HAP-1 (cell line): ENCODE results near the gene DHX32.

ENCODE experiments used
- DNase-seq, 2 experiments: peaks; one replicate each; pipeline ENCODE4 v3.0.0-alpha.2; 2016 to 2020; ENCODE audit warnings: low spot score in 2 of 2
- H3K27me3 ChIP-seq: fragments of 250-450 bp; sonication (Bioruptor Pico); 2 replicates; pipeline ENCODE4 v1.5.1; 2020; ENCODE audit warnings: low read depth, mild to moderate bottlenecking, moderate library complexity
- H3K36me3 ChIP-seq: fragments of 250-450 bp; sonication (Bioruptor Pico); replicated peaks from 2 replicates; pipeline ENCODE4 v1.5.1; 2020; ENCODE audit warnings: mild to moderate bottlenecking
- H3K4me1 ChIP-seq: fragments of 250-450 bp; sonication (Bioruptor Pico); 2 replicates; pipeline ENCODE4 v1.5.1; 2020; ENCODE audit warnings: mild to moderate bottlenecking
- H3K4me3 ChIP-seq: fragments of 250-450 bp; sonication (Bioruptor Pico); 2 replicates; pipeline ENCODE4 v1.5.1; 2020; ENCODE audit warnings: mild to moderate bottlenecking, moderate library complexity
- H3K9me3 ChIP-seq: fragments of 250-450 bp; sonication (Bioruptor Pico); 2 replicates; pipeline ENCODE4 v1.5.1; 2020; ENCODE audit warnings: mild to moderate bottlenecking, moderate library complexity
- in situ Hi-C: fragments of 300-500 bp; cut with MboI; formaldehyde crosslinking; loops from 3 replicates; pipeline ENCODE4 v1.14.3; 2020; ENCODE audit warnings: low sequenced_read_pairs, inconsistent platforms, mixed read lengths

Gene DHX32

GRCh38 chr10:125848857-125849256 lies 32.2 kb downstream of the DHX32 start:
- Histone ChIP-seq H3K9me3 (no peaks in the 10 kb centered on the region), H3K4me3 (no peak overlapping the region), H3K27me3 (no peaks in the 10 kb centered on the region), H3K4me1 (no peaks in the 10 kb centered on the region), H3K36me3 (peaks cover 7% of the 10 kb centered on the region)
- no peak for DNase-seq
- in situ Hi-C loops: no loop called here

GRCh38 chr10:125848371-125848770 lies 32.7 kb downstream of the DHX32 start:
- Histone ChIP-seq H3K4me1 (no peaks in the 10 kb centered on the region), H3K27me3 (no peaks in the 10 kb centered on the region), H3K36me3 (peaks cover 7% of the 10 kb centered on the region), H3K9me3 (no peaks in the 10 kb centered on the region), H3K4me3 (no peak overlapping the region)
- in situ Hi-C loops: no loop called here
- no peak for DNase-seq

DNA sequence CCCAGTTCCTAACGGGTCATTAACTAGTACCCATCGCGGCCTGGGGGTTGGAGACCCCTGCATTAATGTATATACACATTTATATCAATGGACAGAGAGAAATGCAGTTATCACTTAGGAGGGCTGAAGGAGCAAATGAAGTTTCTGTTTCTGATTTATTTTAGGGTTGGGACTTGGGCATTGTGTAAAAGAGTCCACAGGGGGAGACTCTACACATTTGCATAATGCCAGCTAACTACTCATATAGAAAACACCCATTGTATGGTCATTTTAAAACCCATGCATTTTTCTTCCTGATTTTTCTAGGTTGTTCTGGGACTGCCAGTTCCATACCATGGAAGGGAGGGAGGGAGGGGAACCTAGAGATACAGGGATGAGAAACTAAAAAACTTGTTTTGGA lies 34.2 kb downstream of the DHX32 start:
- Histone ChIP-seq H3K4me3 (no peak overlapping the region), H3K27me3 (no peaks in the 10 kb centered on the region), H3K36me3 (peaks cover 13% of the 10 kb centered on the region), H3K4me1 (no peaks in the 10 kb centered on the region), H3K9me3 (no peaks in the 10 kb centered on the region)
- no peak for DNase-seq
- in situ Hi-C loops: no loop called here

DNA sequence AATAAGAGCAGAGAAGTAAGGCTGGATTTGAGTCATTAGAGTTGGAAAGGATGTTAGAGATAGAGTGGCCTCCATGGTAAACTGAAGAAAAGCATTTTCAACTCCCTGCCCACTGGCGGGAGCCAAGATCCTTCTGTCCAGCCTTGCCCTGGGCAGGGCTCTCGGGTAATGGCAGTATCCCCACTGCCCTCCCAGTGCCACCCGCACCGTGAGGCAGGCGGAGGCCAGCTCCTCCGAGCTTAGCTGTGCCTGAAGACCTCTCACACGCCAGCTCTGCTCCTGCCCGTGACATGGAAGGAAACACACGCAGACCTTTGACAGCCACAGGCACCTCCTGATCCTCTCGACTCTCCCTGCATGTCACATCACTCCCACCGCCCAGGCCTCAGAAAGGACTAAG lies 35.5 kb downstream of the DHX32 start:
- Histone ChIP-seq H3K36me3 (peaks cover 23% of the 10 kb centered on the region), H3K27me3 (no peaks in the 10 kb centered on the region), H3K9me3 (no peaks in the 10 kb centered on the region), H3K4me3 (no peak overlapping the region), H3K4me1 (no peaks in the 10 kb centered on the region)
- in situ Hi-C loops: no loop called here
- DNase-seq: no peak

- in situ Hi-C loops: no loop called here
Measured at GRCh38 chr10:125844751-125845221, 36.3 kb downstream of the DHX32 start.

DNA sequence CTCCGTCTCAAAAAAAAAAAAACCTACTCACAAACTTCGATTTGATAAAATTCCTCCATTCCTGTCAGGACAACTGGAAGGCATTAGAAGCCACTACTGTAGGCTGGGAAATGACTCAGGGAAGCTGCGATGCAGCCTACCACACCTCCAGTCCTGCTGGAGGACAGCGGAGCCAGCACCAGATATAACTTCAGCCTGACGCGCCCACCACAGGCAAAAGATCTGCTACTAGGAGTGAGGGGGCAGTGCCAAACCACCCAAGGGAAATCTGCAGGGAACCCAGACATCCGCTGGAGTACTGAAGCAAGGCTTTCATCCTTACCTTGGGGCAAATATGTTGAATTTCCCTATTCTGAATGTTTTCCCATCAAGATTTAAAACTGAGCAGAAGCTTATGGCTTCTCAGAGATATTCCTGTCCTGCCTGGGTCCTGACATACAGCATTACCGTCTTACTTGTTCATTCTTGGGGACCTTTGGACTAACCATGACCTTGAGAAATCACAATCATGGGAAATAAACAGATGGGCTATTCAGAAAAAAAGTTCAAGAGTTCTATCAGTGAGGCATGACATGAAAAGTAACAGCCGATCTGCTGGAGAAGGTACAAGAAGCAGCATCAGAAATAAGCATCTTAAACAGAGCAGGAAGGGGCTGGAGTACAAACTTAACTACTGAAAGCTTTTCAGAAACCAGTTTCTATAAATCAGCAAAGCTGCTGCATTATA lies 37.3 kb downstream of the DHX32 start:
- DNase-seq: no peak
- Histone ChIP-seq H3K27me3 (no peaks in the 10 kb centered on the region), H3K9me3 (no peaks in the 10 kb centered on the region), H3K36me3 (peaks cover 40% of the 10 kb centered on the region), H3K4me3 (no peak overlapping the region), H3K4me1 (no peaks in the 10 kb centered on the region)
- in situ Hi-C loops: no loop called here

More at GRCh38 chr10:125844751-125845221, 36.3 kb downstream of the DHX32 start:
- DNase-seq: no peak
- Histone ChIP-seq H3K27me3 (no peaks in the 10 kb centered on the region), H3K9me3 (no peaks in the 10 kb centered on the region), H3K36me3 (peaks cover 31% of the 10 kb centered on the region), H3K4me3 (no peak overlapping the region), H3K4me1 (no peaks in the 10 kb centered on the region)

- in situ Hi-C loops: no loop called here
Measured at GRCh38 chr10:125840955-125841354, 40.1 kb downstream of the DHX32 start.

DNA sequence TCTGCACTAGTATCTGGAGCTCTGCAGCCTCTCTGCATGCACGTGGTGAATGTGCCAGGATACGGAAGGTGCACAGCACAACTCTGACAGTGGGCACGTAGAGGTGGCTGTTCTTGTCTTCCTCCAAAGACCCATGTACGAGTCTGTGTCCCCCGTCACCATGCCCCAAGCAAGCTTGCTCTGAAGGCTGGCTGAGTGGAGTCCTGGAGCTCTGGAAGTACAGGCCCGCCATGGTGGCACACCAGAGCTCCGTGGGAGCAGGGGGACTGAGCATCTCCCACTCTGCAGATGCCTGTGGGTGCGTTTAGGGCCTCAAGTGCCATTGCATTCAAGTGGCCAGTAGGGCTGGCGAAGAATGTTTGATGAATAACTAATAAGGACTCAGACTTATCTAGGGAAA lies 40.7 kb downstream of the DHX32 start:
- Histone ChIP-seq H3K4me3 (no peak overlapping the region), H3K27me3 (no peaks in the 10 kb centered on the region), H3K9me3 (no peaks in the 10 kb centered on the region), H3K36me3 (peaks cover 65% of the 10 kb centered on the region), H3K4me1 (no peaks in the 10 kb centered on the region)
- in situ Hi-C loops: no loop called here
- DNase-seq: no peak

More at GRCh38 chr10:125840955-125841354, 40.1 kb downstream of the DHX32 start:
- DNase-seq: no peak
- H3K36me3 ChIP-seq: peaks cover 59% of the 10 kb centered on the region
- H3K27me3 ChIP-seq: no peaks in the 10 kb centered on the region
- H3K4me1 ChIP-seq: no peaks in the 10 kb centered on the region
- H3K4me3 ChIP-seq: no peak overlapping the region
- no peaks in the 10 kb centered on the region for H3K9me3 ChIP-seq

DNA sequence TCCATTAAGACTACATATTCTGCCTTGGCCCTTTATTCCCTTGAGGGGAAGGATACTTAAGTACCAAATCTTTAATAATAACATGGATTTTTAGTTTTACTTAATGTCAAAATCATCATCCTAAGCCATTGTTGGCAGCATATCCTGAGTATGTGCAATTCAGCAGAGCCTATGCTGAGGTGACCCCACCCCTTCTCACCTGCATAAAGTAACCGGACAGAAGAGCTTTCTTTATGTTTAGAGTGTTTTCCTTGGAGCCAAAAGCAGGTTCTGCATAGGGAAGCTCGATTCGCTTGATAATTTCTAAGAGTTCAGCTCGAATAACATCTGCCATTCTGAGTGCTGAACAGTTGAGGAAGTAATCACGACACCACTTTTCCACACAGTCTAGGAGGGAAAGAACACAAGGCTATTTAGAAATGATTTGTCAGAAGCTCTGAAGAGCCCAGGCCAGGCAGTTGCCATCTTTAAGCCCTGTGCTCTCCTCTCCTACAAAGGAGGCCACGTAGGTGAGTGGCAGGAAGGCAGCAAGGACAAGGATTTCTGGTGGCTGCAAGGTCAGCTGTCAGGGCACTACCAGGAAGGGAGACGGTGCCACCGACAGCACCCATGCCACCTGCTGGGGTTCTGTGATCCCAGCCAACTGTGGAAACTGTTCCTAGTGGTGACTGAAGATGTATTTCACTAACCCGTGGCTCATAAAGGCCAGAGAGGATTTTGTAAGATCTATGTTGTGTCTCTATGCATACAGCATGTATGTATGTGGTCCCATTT lies 42.1 kb downstream of the DHX32 start:
- no peak for DNase-seq
- peaks cover 71% of the 10 kb centered on the region for H3K36me3 ChIP-seq

DNA sequence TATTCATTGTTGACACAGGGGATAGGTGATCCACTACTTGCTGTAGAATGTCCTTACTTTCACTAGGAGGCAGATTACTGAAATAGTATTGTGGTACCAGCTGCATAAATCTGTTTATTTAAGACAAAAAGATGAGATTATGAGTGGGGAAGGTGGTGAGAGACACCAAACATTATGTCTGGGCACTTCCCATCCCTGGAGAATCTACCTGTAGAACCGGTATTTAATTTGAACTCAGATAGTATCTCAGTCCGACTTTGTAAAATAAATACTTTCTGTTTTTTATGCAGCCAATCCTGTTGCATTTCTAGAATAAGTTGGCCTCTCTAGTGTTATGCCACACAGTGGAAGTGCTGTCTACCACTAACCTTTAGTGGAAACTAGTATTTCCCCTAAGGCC lies 44.3 kb downstream of the DHX32 start:
- H3K9me3 ChIP-seq: no peaks in the 10 kb centered on the region
- in situ Hi-C loops: no loop called here
- H3K27me3 ChIP-seq: no peaks in the 10 kb centered on the region
- no peak for DNase-seq
- H3K4me1 ChIP-seq: no peaks in the 10 kb centered on the region
- H3K36me3 ChIP-seq: peaks cover 77% of the 10 kb centered on the region
- H3K4me3 ChIP-seq: no peak overlapping the region

More for the DNA sequence above, 42.1 kb downstream of the DHX32 start:
- no peak overlapping the region for H3K4me3 ChIP-seq
- no peaks in the 10 kb centered on the region for H3K4me1 ChIP-seq
- H3K9me3 ChIP-seq: no peaks in the 10 kb centered on the region
- in situ Hi-C loops: no loop called here
- H3K27me3 ChIP-seq: no peaks in the 10 kb centered on the region

GRCh38 chr10:125828311-125828710 lies 52.8 kb downstream of the DHX32 start:
- Histone ChIP-seq H3K4me1 (peaks cover 18% of the 10 kb centered on the region), H3K9me3 (no peaks in the 10 kb centered on the region), H3K4me3 (no peak overlapping the region), H3K36me3 (peaks cover 69% of the 10 kb centered on the region), H3K27me3 (no peaks in the 10 kb centered on the region)
- DNase-seq: no peak
- in situ Hi-C loops: no loop called here

DNA sequence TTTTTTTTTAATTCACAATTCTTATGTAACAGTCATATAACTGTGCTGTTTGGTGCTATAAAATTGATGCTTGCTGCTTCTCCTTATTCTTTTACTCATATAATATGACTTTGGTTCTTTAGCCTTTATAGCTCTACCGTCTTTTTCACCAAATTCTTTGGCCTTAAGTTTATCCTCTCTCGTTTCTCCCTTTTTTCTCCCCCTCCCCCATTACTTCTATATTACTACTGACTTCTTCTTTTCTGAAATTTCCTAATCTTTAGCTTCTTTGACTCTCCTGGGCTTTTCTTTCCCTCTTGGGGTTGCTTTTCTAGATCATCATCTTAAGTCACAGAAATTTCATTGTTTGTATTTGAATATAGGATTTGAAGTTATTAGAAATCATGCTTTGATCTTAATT lies 54.0 kb downstream of the DHX32 start:
- no peaks in the 10 kb centered on the region for H3K9me3 ChIP-seq
- peaks cover 18% of the 10 kb centered on the region for H3K4me1 ChIP-seq
- no peak overlapping the region for H3K4me3 ChIP-seq
- in situ Hi-C loops: no loop called here
- H3K27me3 ChIP-seq: no peaks in the 10 kb centered on the region
- no peak for DNase-seq
- H3K36me3 ChIP-seq: peaks cover 64% of the 10 kb centered on the region

- Histone ChIP-seq H3K4me3 (peak overlapping the region; percentile 76), H3K9me3 (no peaks in the 10 kb centered on the region), H3K27me3 (no peaks in the 10 kb centered on the region), H3K4me1 (peaks cover 18% of the 10 kb centered on the region), H3K36me3 (peaks cover 42% of the 10 kb centered on the region)
- DNase-seq: no peak
- in situ Hi-C loops: no loop called here
Measured at GRCh38 chr10:125824736-125825135, 56.4 kb downstream of the DHX32 start.

- peaks cover 18% of the 10 kb centered on the region for H3K4me1 ChIP-seq
- no peaks in the 10 kb centered on the region for H3K9me3 ChIP-seq
- in situ Hi-C loops: no loop called here
- H3K4me3 ChIP-seq: peak overlapping the region; percentile 76
- no peaks in the 10 kb centered on the region for H3K27me3 ChIP-seq
- DNase-seq: peak; percentile 3 to 23
- peaks cover 32% of the 10 kb centered on the region for H3K36me3 ChIP-seq
Measured at GRCh38 chr10:125823663-125824251, 57.3 kb downstream of the DHX32 start.
